A204.1 (cell line): Measurements from ENCODE around the gene USP9X.
A peak's percentile ranks its signal among the peaks of the same experiment; 100 is the strongest.
"Not testable (repeated sequence)": the region's sequence is repeated elsewhere in the genome, so short reads cannot be mapped to it uniquely, and the experiment has no call there.

Source experiments
- FAIRE-seq: peaks from 2 replicates; lab custom pipeline; 2012; peaks lifted over from hg19 to GRCh38; lab: Jason Lieb, UNC

USP9X gene

GRCh38 chrX:41084893-41085511, at the start of gene USP9X:
Gene USP9X (plus strand): TSS chrX:41085445. CDS start chrX:41123629, 38,184 bp downstream.
- FAIRE-seq = no peak

GRCh38 chrX:41035582-41035981, 49.7 kb upstream of the USP9X start:
- FAIRE-seq = no peak

GRCh38 chrX:41036668-41037326, 48.4 kb upstream of the USP9X start:
- FAIRE-seq = no peak

- no peak for FAIRE-seq
Measured at GRCh38 chrX:41043196-41043595, 42.0 kb upstream of the USP9X start.

- FAIRE-seq = no peak
Measured at GRCh38 chrX:41043674-41044345, 41.4 kb upstream of the USP9X start.

GRCh38 chrX:41045960-41046567, 39.2 kb upstream of the USP9X start:
- FAIRE-seq = no peak

GRCh38 chrX:41047878-41048534, 37.2 kb upstream of the USP9X start:
- FAIRE-seq = no peak

- no peak for FAIRE-seq
Measured at GRCh38 chrX:41050359-41050758, 34.9 kb upstream of the USP9X start.

- FAIRE-seq = no peak
Measured at GRCh38 chrX:41051288-41051687, 34.0 kb upstream of the USP9X start.

- FAIRE-seq = no peak
Measured at GRCh38 chrX:41055740-41056139, 29.5 kb upstream of the USP9X start.

GRCh38 chrX:41063276-41063675, 22.0 kb upstream of the USP9X start:
- FAIRE-seq = not testable (repeated sequence)

- no peak for FAIRE-seq
Measured at GRCh38 chrX:41064018-41064417, 21.2 kb upstream of the USP9X start.

GRCh38 chrX:41066391-41066790, 18.9 kb upstream of the USP9X start:
- no peak for FAIRE-seq

GRCh38 chrX:41066969-41067368, 18.3 kb upstream of the USP9X start:
- no peak for FAIRE-seq

- no peak for FAIRE-seq
Measured at GRCh38 chrX:41067721-41068120, 17.5 kb upstream of the USP9X start.

- no peak for FAIRE-seq
Measured at GRCh38 chrX:41076742-41077141, 8.5 kb upstream of the USP9X start.

GRCh38 chrX:41081821-41082220, 3.4 kb upstream of the USP9X start:
- no peak for FAIRE-seq

- no peak for FAIRE-seq
Measured at GRCh38 chrX:41082783-41083182, 2.5 kb upstream of the USP9X start.

- peak; percentile 83 for FAIRE-seq
Measured at GRCh38 chrX:41084044-41084892, 977 bp upstream of the USP9X start.

- FAIRE-seq = no peak
Measured at GRCh38 chrX:41085512-41085877, 250 bp downstream of the USP9X start.

GRCh38 chrX:41085878-41086626, 807 bp downstream of the USP9X start:
- no peak for FAIRE-seq
